Brain pericyte (primary cell): ENCODE data around the gene UGCG.
"Not testable (repeated sequence)": the region's sequence is repeated elsewhere in the genome, so short reads cannot be mapped to it uniquely, and the experiment has no call there.

Source experiments
- DNase-seq: peaks from one replicate; pipeline ENCODE4 v3.0.0-alpha.2; 2012; ENCODE audit warnings: low read depth, low spot score

UGCG gene

GRCh38 chr9:111890867-111891266, 5.7 kb upstream of the UGCG start:
- not testable (repeated sequence) for DNase-seq

- no peak for DNase-seq
Measured at GRCh38 chr9:111891910-111892499, 4.6 kb upstream of the UGCG start.

GRCh38 chr9:111896942-111897600, 457 bp downstream of the UGCG start:
- no peak for DNase-seq

GRCh38 chr9:111897601-111898137, 1.1 kb downstream of the UGCG start:
- no peak for DNase-seq

- DNase-seq = no peak
Measured at GRCh38 chr9:111898331-111899096, 1.9 kb downstream of the UGCG start.

GRCh38 chr9:111900151-111900857, 3.7 kb downstream of the UGCG start:
- DNase-seq = no peak

GRCh38 chr9:111900858-111901612, 4.4 kb downstream of the UGCG start:
- no peak for DNase-seq

- DNase-seq = no peak
Measured at GRCh38 chr9:111902391-111903139, 6.0 kb downstream of the UGCG start.

- DNase-seq = not testable (repeated sequence)
Measured at GRCh38 chr9:111903535-111903934, 6.9 kb downstream of the UGCG start.

GRCh38 chr9:111904026-111904425, 7.4 kb downstream of the UGCG start:
- no peak for DNase-seq

GRCh38 chr9:111904891-111905291, 8.3 kb downstream of the UGCG start:
- DNase-seq = no peak

- no peak for DNase-seq
Measured at GRCh38 chr9:111907147-111907546, 10.5 kb downstream of the UGCG start.

GRCh38 chr9:111909444-111909843, 12.8 kb downstream of the UGCG start:
- DNase-seq = no peak

GRCh38 chr9:111910428-111910827, 13.8 kb downstream of the UGCG start:
- DNase-seq = no peak

- DNase-seq = no peak
Measured at GRCh38 chr9:111913159-111913558, 16.5 kb downstream of the UGCG start.

GRCh38 chr9:111914749-111915424, 18.3 kb downstream of the UGCG start:
- DNase-seq = no peak

- no peak for DNase-seq
Measured at GRCh38 chr9:111915425-111915758, 18.8 kb downstream of the UGCG start.

GRCh38 chr9:111916234-111916645, 19.6 kb downstream of the UGCG start:
- DNase-seq = no peak

GRCh38 chr9:111917201-111917600, 20.6 kb downstream of the UGCG start:
- no peak for DNase-seq

- DNase-seq = no peak
Measured at GRCh38 chr9:111917980-111918379, 21.4 kb downstream of the UGCG start.
